Heart left ventricle (tissue), 16 donors: ENCODE measurements around the gene CIT. TPM values are rescaled to one million over a fixed set of nuclear protein-coding genes. Genes with fewer than 3 reads are reported as not detected.

Experiments used
- ATAC-seq, 4 donors: fragments of 200-7000 bp; cut with Tn5 transposase; one replicate each; pipeline ENCODE4 v1.9.1; 2020 to 2022; ENCODE audit warnings: moderate library complexity in 4 of 4, mild to moderate bottlenecking in 3 of 4, moderate number of reproducible peaks in 1 of 4
- DNase-seq, 5 donors: peaks; one replicate each; pipeline ENCODE4 v3.0.0-alpha.2; 2020
- H3K27ac ChIP-seq, 12 donors: fragments of 200-600 bp; sonication (generic) in 4 of 12; one replicate each; pipeline versions ENCODE4 v1.5.0 to v1.8.0; 2016 to 2022; ENCODE audit warnings: mild to moderate bottlenecking in 2 of 12
- H3K27me3 ChIP-seq, 9 donors: fragments of 200-600 bp; sonication (generic) in 2 of 9; one replicate each; pipeline versions ENCODE4 v1.5.1 to v1.8.0; 2016 to 2022; ENCODE audit warnings: mild to moderate bottlenecking in 3 of 9
- H3K36me3 ChIP-seq, 9 donors: fragments of 200-600 bp; sonication (generic) in 2 of 9; one replicate each; pipeline versions ENCODE4 v1.5.0 to v1.8.0; 2018 to 2022; ENCODE audit warnings: mild to moderate bottlenecking in 2 of 9
- H3K4me1 ChIP-seq, 12 donors: fragments of 200-600 bp; sonication (generic) in 4 of 12; one replicate each; pipeline versions ENCODE4 v1.5.0 to v1.8.0; 2016 to 2022; ENCODE audit warnings: mild to moderate bottlenecking in 3 of 12
- H3K4me3 ChIP-seq, 12 donors: fragments of 200-600 bp; sonication (generic) in 4 of 12; one replicate each; pipeline versions ENCODE4 v1.5.0 to v1.8.0; 2017 to 2022; ENCODE audit warnings: mild to moderate bottlenecking in 9 of 12, moderate library complexity in 4 of 12
- H3K9me3 ChIP-seq, 12 donors: fragments of 200-600 bp; sonication (generic) in 4 of 12; one replicate each; pipeline versions ENCODE4 v1.5.0 to v1.8.0; 2016 to 2022; ENCODE audit warnings: mild to moderate bottlenecking in 1 of 12
- CTCF ChIP-seq, 12 donors: fragments of 200-600 bp; sonication (generic) in 4 of 12; IDR thresholded peaks; one replicate each; pipeline versions ENCODE4 v1.5.0 to v1.8.0; 2018 to 2022; ENCODE audit warnings: antibody characterized with exemption in 12 of 12, mild to moderate bottlenecking in 5 of 12
- POLR2A ChIP-seq, 2 donors: fragments of 450-650 bp; IDR thresholded peaks; one replicate each; pipeline ENCODE4 v1.6.1; 2017; ENCODE audit warnings: antibody characterized with exemption in 2 of 2, mild to moderate bottlenecking in 2 of 2, moderate library complexity in 2 of 2
- WGBS, 4 donors: extraction: QIAGEN DNeasy Blood & Tissue Kit in 2 of 4; methylation state at CpG; one replicate each; pipeline versions ENCODE4 v1.1.5 to v1.1.7; 2013 to 2018; 5-methylcytosine and 5-hydroxymethylcytosine counted together
- intact Hi-C, 10 donors: fragments of 100-400 bp; cut with DNase I; formaldehyde crosslinking; loops; one replicate each; pipeline versions ENCODE4 v1.11.1 to v1.14.2; 2022
- polyA plus RNA-seq, 2 donors: library from polyadenylated mRNA; stranded (reverse); fragments of 200-250 nt; gene quantifications; one replicate each; pipeline ENCODE4 v1.2.3, GENCODE V29; 2013
- total RNA-seq, 9 donors: library from RNA; depleted of rRNA in 2 of 9; stranded (reverse); fragments of >200 nt in 2 of 9; fragmentation: NEBNext Ultra II Directional in 3 of 9; extraction: Animal tissue kit (Norgen Biotek cat#: 25700) in 3 of 9; gene quantifications; one replicate each; pipeline versions ENCODE4 v1.1.0 to v1.2.4, GENCODE V29; 2016 to 2023
- donor health status: ischemic (EF 13 %, LVEDD 7.1; RV severe dilation, severe dysfunction).
- donor health status: healthy with polysubstance abuse.
- donor health status: DM: no; HTN: yes; CAD: no.
- donor health status: DM: no; HTN: no; CAD: no.
- donor health status: ischemic (EF 25% LVEDD 6.9; RV normal size, moderate dysfunction).
- donor health status: ischemic (EF 25% LVEDD 5.7; RV mildly dilated, moderate dysfunction).
- donor health status: healthy.
- donor health status: DM: yes; HTN: yes; CAD: no.
- donor health status: ischemic (EF 35%, LVEDD 5.7; RV mildly dilated, moderate dysfunction).
- donor health status: nonischemic (EF 11% LVEDD 7.7; RV severe dilation, severe dysfunction).
- donor health status: DM: yes; HTN: yes; CAD: no.
- donor health status: PGD.
- donor health status: ischemic (EF 29% LVEDD 5.4; RV normal size, mild dysfunction).
- donor health status: nonischemic (EF 23%, LVEDD 6.1; RV moderate dilation, normal function).

Gene CIT
- total and polyA plus RNA-seq, 11 donors = 0.26 to 8.1 (median 1.9) TPM

- Histone ChIP-seq H3K9me3 (no peaks in the 10 kb centered on the region), H3K36me3 (no peaks in the 10 kb centered on the region), H3K27ac (no peak overlapping the region), H3K4me1 (no peaks in the 10 kb centered on the region), H3K27me3 (no peaks in the 10 kb centered on the region), H3K4me3 (no peak overlapping the region)
- TF ChIP-seq POLR2A (IDR thresholded peaks at IDR 0.05) (no peak), CTCF (IDR thresholded peaks at IDR 0.05) (no peak)
- DNase-seq = no peak
- intact Hi-C loops = no loop called here
- no peak for ATAC-seq
- WGBS, 4 donors = 95 to 97% (median 96%) methylated on average over 17 of the region's 17 CpGs
Observed at GRCh38 chr12:119735079-119735478, 142.0 kb downstream of the CIT start.

- no peak for DNase-seq
- ATAC-seq = no peak
- TF ChIP-seq POLR2A (IDR thresholded peaks at IDR 0.05) (no peak), CTCF (IDR thresholded peaks at IDR 0.05) (no peak)
- 91 to 96% (median 94%) methylated on average over 13 of the region's 13 CpGs for WGBS, 4 donors
- peaks cover 0 to 6% (median 0%) of the 10 kb centered on the region in 9 donors for H3K36me3 ChIP-seq
- intact Hi-C loops = no loop called here
- H3K27me3 ChIP-seq = no peaks in the 10 kb centered on the region
- H3K9me3 ChIP-seq = no peaks in the 10 kb centered on the region
- H3K27ac ChIP-seq = no peak overlapping the region
- no peak overlapping the region for H3K4me3 ChIP-seq
- H3K4me1 ChIP-seq = no peaks in the 10 kb centered on the region
Observed at GRCh38 chr12:119730381-119730780, 146.7 kb downstream of the CIT start.

- Histone ChIP-seq H3K9me3 (no peaks in the 10 kb centered on the region), H3K27ac (no peak overlapping the region), H3K4me3 (no peak overlapping the region), H3K36me3 (peaks cover 0 to 6% (median 0%) of the 10 kb centered on the region in 9 donors), H3K27me3 (no peaks in the 10 kb centered on the region), H3K4me1 (no peaks in the 10 kb centered on the region)
- no peak for TF ChIP-seq CTCF (IDR thresholded peaks at IDR 0.05)
- TF ChIP-seq POLR2A (IDR thresholded peaks at IDR 0.05) = no peak
- WGBS, 4 donors = 93 to 98% (median 96%) methylated on average over 8 of the region's 8 CpGs
- DNase-seq = no peak
- ATAC-seq = no peak
- intact Hi-C loops = no loop called here
Observed at GRCh38 chr12:119729871-119730270, 147.2 kb downstream of the CIT start.

- no peaks in the 10 kb centered on the region for H3K27me3 ChIP-seq
- no peak for ATAC-seq
- 60 to 64% (median 63%) methylated on average over 6 of the region's 6 CpGs for WGBS, 4 donors
- H3K27ac ChIP-seq = no peak overlapping the region
- TF ChIP-seq POLR2A (IDR thresholded peaks at IDR 0.05) (no peak), CTCF (IDR thresholded peaks at IDR 0.05) (no peak)
- DNase-seq = no peak
- no peaks in the 10 kb centered on the region for H3K9me3 ChIP-seq
- H3K36me3 ChIP-seq = peaks cover 0 to 6% (median 0%) of the 10 kb centered on the region in 9 donors
- intact Hi-C loops = no loop called here
- no peaks in the 10 kb centered on the region for H3K4me1 ChIP-seq
- no peak overlapping the region for H3K4me3 ChIP-seq
Observed at GRCh38 chr12:119728444-119728745, 148.7 kb downstream of the CIT start.
